GM19397 (cell line): ENCODE results near the gene ADAMTS17.
"Not testable (repeated sequence)": the region's sequence is repeated elsewhere in the genome, so short reads cannot be mapped to it uniquely, and the experiment has no call there.

Experiments used
- ATAC-seq: cut with Tn5 transposase; IDR thresholded peaks from one replicate; pipeline ENCODE4 v1.9.1; 2021; ENCODE audit warnings: mild to moderate bottlenecking, moderate library complexity; ENCODE audit not compliant: unreplicated experiment

The ADAMTS17 gene

DNA sequence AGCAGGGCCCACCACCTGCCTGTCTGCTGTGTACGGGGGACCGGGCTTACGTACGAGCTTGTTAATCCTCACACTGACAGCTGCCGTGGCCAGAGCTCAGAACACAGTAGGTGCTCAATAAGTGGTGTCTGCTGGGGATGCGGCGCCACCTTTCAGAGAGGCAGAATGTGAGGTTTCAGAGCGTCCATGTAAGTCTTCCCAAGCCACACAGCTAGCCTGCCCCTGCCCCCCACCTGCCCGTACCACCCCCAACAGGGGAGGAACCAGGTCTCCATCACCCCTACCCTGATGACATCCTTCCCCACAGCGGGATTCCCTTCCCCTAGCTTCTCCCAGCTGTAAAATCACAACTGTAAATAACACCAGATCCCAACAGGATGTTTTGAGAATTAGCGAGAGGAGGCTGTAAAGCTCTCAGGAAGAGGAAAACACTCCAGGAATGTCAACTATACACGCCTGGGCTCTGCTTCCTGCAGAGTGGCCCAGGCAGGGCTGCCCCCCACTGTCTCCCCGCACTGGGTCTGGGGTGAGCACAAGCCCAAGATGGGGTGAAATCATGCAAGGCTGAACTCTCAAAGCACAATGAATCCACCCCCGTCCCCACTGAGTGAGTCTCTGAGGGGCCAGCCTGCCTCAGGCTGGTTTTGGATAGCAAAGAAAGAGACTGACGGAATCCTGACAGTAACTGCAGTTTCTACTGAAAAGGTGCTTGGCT is 358.4 kb downstream of the ADAMTS17 start:
- ATAC-seq, result no peak

DNA sequence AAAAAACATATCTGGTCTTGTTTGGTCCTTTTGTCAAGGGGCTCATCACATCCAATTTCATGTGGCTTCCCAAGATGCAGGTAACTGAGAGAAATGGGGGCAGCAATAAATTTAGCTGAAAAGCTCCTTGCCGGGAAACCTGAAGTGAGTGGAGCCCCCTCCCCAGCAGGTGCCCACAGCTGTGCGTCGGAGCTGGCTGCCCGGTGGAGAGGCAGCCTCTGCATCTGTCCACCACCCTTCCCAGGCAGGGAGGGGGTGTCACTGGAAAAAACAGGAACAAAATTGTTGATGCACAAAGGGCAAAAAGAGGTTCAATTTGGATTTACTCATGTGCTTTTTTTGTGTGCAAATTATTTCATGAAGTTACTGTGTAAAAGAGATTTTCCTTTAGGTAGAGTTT is 359.1 kb downstream of the ADAMTS17 start:
- no peak for ATAC-seq

DNA sequence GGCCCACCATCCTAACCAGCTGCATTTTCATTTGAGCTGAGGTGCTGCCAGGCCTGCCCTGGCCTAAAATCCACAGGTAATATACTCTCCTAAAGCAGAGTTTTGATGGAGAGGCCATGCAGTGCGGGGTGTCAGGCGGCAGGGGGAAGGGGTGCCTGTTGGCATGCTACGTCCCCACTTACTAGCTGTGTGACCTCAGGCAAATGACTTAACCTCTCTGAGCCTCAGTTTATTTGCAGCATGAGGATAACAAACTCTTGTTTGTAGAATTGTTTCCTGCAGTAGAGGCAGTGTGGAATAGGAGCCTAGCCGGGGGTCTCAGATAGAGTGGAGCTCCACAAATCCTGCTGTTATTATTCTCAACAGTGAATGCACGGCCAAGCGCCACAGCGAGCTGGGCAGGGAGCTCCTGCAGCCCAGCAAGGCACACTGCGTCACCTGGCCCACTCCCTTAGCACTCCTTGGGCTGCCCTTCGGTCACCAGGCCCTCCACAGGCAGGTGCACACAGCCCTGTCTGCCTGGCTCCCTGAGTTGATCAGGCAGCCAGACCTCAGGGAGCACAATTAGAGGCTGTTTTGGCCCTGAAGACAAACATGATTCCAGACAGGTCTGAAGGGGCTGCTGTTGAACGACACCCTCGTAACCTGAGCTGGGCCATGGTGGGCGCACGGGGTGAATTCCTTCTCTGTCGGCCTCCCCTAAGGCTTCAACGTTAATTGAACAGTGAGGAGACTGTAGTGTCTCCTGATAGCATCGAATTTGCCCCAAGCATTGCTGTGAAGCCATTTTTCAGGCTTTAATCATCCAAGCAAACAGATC is 359.7 kb downstream of the ADAMTS17 start:
- ATAC-seq, result no peak

DNA sequence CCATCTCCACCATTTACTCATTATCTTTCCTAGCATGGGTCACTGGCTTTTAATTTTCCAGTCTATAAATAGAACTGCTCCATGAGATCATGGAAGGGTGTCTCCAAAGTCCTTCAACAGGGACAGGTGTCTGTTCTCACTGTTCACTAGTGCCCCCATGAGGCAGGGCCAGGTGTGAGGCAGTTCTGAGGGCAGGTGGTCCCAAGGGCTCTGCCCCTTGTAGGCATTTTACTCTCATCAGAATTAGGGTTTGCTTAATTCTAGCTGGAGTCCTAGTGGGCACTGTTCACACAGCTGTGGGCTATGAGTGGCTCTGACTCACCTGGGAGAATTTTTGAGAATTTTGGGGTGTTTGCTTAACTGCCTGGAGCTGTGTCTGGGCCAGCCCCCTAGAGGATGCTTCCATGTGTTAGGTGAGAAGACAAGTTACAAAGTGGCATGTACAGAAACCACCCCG is 360.6 kb downstream of the ADAMTS17 start:
- no peak for ATAC-seq

DNA sequence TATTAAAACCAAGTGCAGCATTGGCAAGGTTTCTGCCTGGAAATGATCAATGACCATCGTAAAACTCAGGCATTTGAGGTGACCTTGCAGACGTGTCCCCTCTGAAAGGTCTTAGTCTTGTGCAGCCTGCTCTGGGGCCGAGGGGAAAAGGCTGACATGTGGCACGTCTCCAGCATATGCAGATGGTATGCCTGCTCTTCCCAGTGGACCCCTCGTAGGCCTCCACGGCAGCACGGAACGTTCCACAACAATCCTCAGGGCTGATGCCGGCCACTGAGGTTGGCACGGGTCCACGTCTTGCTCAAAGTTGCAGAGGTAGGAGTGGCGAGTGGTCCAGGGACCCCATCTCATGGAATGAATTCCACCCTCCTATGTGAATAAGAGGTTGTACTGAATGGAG is 361.0 kb downstream of the ADAMTS17 start:
- ATAC-seq, result no peak

DNA sequence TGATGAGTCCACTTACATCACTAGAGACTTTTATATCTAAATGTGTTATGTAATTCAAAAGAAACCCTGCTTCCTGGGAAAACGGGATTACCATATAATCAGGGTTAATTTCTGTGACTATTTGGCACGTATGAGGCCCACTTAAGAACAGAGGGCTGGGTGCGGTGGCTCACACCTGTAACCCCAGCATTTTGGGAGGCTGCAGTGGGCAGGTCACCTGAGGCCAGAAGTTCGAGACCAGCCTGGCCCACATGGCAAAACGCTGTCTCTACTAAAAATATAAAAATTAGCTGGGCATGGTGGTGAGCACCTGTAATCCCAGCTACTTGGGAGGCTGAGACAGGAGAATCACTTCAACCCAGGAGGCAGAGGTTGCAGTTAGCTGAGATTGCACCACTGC is 361.9 kb downstream of the ADAMTS17 start:
- not testable (repeated sequence) for ATAC-seq

DNA sequence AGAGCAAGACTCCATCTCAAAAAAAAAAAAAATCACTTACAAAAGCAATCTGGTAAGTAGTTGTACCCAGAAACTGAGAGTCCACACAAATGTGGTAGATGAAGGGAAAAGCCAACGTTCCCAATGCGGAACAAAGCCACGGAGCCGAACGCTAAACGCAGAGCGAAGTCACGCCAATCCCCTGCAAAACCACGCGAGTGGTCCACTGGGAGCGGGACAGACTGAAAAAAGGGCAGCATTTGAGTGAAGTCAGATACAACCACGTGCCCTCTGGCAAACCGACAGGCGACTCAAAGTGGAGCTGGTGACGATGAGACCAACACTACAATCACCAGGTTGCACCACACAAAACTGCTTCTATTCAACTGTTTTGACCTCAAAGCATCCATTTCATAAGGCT is 362.4 kb downstream of the ADAMTS17 start:
- ATAC-seq, result no peak

DNA sequence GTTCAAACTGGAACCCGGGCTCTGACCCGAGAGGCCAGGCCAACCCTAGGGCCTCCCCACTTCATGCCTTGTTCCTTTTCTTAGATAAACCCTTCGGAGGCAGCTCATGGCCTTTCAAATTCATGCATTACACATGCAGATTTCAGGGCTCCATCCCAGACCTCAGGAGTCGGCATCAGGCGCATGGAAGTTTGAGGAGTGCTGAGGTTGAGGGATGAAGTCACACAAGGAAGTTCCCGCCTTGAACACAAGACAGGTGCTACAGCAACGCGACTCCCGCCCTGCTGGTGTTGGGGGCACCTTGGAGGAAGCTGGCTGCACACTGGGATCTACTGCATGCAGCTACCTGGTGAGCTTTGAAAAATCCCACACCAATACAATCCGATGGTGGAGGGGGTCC is 363.3 kb downstream of the ADAMTS17 start:
- ATAC-seq, result no peak

DNA sequence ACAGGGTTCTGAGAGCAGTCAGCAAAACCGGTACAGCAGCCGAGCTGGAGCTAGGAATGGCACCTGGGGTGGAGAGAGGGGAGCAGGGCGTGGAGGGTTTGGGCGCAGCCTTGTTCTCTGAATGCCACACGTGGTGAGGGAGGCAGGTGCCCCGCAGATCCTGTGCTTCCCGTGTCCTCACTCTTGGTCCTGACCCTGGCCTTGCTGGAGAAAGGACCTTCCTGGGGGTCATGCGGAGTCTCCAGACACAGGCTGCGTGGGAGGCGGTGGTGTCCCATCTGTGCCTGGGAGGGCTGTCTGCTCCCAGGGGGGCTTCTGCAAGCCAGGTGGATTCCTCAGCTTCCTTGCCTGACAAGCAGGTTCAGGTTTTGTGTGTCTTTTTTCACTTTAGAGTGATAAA is 363.8 kb downstream of the ADAMTS17 start:
- ATAC-seq, result no peak

DNA sequence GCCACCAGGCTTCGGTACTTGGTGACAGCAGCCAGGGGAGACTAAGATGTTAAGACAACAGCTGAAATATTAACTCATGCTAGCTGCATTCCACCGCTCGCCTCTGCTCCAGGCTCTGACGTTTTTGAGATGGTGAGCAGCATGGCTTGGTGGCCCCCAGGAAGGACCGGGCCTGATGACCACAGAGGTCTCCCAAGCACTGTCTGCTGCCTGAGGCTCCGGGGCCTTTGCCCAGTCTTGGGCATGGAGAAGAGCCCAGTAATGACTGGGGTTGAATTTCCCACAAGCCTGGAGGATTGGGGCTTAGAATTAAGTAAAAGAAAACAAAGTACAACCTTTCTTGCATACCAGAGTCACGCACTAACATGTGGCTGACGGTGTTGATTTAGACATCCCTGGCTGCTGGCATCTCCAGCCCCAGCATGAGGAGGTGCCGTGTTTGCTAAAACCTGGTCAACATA is 364.9 kb downstream of the ADAMTS17 start:
- ATAC-seq, result no peak

DNA sequence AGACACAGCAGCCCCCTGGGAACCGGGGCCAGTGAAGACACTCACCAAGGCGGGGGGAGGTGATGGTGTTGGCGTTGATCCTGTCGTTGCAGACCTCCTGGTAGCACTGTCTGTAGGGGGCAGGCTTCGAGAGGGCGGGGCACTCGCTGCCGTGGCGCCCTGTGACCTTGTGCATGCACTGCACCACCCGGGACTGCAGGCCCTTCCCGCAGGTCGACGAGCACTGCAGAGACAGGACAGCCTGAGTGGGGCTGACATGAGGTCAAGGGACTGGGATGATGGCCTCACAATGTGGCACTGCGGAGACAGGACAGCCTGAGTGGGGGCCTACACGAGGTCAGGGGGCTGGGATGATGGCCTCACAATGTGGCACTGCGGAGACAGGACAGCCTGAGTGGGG is 365.8 kb downstream of the ADAMTS17 start:
- ATAC-seq, result no peak

DNA sequence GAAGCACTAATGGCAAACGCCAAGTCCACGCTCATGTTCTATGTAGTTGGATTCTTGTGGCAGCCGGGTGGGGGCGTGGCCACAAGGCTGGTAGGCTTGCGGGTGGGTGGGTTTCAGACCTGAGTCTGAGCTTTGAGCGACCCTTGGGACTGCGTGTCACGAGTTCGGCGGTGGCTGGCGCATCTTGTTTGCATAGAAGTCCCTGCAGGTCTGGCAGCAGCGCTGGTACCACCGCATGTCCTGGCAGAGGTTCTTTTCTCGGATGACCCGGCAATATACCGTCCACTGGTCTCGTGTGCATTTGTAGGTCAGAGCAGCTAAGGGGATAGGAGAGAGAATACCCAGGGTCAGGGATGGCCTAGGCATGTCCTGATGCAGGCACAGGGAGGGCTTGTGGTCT is 367.5 kb downstream of the ADAMTS17 start:
- no peak for ATAC-seq

DNA sequence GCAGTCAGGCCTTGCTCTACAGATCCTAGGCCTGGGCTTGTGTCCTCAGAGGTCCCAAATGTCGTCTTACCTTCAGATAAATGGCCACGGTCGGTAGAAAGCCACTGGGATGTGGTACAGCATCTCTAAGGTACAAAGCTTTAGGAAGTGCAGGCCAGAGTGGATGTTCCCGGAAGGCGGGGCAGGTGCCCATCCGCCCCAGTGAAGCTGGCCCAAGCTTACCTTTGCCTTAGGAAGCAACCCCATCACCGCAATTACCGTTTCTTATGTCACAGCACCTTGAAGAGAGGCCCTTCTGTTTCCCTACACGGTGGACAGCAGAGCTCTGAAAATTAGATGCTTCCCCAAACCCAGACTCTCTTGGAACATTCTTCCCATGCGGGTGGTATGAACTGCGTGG is 368.4 kb downstream of the ADAMTS17 start:
- no peak for ATAC-seq

DNA sequence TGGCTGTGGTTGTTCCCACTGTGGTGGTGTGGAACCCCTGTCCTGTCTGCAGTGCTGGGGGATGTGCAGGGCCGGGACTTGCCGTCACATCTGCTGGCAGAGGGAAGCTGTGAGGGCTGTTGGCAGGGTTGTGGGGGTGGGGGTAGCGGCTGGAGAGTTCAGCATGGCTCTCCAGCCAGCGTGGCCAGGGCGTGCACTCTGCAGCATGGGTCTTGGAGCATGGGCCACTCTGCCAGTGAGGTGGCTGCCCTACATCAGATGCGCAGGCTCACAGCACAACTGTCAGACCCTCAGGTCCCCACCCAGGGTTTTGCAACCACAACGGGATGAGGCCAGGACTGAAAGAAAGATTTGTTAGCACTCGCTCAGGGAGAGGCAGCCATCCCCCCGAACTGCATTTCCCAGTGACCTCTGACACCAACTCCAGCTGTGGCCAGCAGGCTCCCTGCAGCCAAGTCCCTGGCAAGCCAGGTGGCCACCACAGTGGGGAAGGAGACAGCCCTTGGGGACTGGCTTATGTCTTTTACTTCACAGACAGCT is 370.8 kb downstream of the ADAMTS17 start:
- ATAC-seq, result no peak

DNA sequence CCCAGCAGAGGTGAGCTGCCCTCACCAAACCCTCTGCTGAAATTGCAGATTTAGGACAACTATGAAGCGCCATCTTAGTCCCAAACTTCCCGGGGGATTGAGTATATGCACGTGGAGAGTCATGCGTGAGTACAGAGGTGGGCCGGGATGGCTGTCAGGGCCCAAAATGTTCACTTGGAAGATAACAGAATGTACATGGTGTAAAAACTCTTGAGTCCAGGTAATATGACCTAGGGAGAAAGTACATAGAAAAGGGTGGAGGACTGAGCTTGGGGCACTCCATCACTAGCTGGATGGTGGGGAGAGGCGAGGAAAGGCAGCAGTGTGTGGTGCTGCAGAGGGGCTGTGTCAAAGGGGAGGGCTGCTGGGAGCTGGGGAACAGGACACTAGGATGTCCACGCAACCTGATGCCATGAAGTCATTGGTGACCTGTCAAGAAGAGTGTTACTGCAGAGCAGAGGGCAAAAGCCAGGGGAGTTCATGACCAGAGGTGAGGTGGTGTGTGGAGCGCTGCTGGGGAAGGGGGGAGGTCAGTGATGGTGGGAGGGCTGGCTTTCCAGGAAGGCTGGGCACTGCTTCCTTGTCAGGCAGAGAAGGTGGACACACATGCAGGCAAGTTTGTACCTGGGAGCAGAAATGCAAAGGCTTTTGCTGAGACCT is 372.4 kb downstream of the ADAMTS17 start:
- ATAC-seq, result no peak

DNA sequence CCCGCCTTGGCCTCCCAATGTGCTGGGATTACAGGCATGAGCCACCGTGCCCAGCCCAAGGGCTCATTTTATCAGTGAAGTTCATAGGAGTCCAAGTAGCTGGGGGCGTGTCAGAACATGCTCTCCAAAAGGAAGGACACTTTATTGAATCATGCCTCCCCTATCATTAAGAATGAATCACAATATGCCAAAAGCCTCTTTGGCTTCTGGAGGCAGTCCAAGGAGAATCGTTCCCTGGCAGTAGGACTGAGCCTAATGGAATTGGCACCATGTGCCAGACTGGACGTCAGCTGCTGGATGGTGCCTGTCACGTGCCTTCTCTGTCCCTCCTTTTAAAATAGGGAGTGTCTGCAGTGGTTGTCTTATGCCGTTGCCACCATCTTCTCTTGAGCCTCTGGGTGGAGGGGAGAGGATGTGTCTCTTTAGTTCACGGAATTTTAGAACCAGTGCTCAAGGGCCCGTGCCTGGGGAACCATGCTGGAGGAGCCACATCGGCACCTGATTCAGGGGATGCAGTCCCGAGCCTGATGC is 373.9 kb downstream of the ADAMTS17 start:
- ATAC-seq, result no peak

DNA sequence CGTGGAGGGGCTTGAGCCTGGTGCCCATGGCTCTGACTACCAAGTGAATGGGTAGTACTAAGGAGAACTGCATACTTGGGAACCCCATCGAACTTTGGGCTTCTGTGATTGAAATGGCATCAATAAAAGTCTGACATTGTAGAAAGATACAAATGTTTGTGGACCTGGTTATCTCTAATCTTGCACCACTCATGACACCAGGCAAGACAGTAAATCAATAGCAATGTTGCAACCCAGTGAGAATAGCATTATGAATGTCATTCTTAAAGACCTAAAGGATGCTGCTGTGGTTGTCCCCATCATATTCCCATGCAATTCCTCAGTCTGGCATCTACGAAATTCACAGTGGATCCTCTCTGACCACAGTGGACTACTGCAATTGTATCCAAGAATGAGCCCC is 375.0 kb downstream of the ADAMTS17 start:
- ATAC-seq, result no peak

DNA sequence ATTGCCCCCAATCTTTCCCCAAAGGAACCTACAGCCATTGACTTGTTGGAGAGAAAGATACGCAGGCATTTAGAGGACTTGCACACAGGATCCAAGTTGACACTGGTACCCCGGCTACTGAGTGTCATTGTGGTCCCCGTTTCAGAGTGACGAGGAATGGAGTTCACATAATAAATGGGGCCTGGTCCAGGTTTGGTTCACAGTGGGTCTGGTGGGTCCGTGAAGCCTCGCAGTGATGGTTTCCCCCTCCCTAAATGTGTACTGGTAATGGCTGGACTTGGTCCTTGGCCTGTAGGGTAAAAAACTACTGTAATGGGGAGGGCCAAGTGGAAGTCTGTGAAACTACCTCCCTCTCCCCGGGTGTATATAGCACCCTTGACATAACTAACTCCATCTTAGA is 376.4 kb downstream of the ADAMTS17 start:
- no peak for ATAC-seq

DNA sequence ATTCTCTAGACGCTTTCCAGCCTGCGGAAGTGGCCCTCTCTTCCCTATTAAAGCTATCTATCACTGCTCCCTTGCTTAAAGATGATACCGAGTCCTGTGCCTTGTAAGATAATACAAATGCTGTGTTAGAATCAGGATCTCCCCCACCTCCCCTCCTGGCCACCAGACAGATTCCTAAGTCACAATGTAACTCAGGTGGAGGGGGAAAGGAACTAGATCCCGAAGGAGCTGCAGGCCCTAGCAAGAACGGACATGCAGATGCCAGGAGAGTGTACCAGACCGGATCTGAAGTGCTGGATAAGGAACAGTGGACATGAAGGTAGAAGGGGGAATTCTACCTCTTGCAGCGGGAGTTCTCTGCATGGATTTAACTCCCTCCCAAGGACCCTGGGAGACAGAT is 377.8 kb downstream of the ADAMTS17 start:
- ATAC-seq, result no peak

DNA sequence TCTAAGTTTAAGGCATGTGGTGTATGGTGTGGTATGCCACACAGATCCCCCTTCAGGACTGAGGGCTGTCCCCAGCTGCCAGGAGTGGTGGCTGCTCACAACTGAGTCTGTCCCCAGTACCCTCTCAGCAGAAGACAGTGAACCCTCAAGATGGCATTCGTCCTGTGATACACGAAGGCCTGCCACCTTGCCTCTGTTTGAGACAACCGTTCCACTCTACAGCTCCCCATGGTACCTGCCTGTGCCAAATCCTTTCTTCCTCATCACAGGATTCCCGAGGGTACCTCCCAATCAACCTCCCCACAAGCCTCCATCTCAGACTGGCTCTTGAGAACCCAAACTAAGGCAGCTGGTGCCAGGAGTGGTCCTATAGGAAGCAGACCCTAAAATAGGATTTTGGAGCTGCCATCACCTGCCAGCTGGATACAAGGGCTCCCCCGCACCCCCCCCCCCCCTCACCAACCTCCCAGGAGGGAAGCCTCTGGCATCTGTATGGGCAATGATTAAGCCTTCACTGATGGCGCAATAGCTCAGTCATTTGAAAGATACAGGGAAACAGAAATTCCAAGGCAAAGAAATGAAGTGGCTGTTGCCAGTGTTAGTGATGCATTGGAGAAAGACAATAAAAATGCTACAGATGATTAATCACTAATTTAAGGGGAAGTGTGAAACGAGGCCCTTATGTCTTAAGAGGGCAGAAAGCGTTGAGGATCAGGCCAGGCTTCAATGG is 378.5 kb downstream of the ADAMTS17 start:
- no peak for ATAC-seq
